ENCODE results near the gene RPUSD1. TPM values are rescaled to one million over a fixed set of nuclear protein-coding genes. Genes with fewer than 3 reads are reported as not detected.
A peak's percentile ranks its signal among the peaks of the same experiment; 100 is the strongest.

The RPUSD1 gene
- total RNA-seq, 1 experiment from 2014 or later, result 45.1 TPM

- H3K4me3 Mint-ChIP-seq, result peak overlapping the region; percentile 99; the same call in 1 of the 2 replicates
- ChIA-PET CTCF (interaction anchor here (1.5 kb wide), 1 partner anchor 73 kb away, joined by 5 read pairs; no protein-coding TSS in a partner anchor), POLR2A (interaction anchor here (0.6 kb wide), 1 partner anchor 207 kb away, joined by 3 read pairs; no protein-coding TSS in a partner anchor)
- DNase-seq (ENCODE audit: low spot score) (no peak), ATAC-seq (no peak)
- TF ChIP-seq, protein P1, sequence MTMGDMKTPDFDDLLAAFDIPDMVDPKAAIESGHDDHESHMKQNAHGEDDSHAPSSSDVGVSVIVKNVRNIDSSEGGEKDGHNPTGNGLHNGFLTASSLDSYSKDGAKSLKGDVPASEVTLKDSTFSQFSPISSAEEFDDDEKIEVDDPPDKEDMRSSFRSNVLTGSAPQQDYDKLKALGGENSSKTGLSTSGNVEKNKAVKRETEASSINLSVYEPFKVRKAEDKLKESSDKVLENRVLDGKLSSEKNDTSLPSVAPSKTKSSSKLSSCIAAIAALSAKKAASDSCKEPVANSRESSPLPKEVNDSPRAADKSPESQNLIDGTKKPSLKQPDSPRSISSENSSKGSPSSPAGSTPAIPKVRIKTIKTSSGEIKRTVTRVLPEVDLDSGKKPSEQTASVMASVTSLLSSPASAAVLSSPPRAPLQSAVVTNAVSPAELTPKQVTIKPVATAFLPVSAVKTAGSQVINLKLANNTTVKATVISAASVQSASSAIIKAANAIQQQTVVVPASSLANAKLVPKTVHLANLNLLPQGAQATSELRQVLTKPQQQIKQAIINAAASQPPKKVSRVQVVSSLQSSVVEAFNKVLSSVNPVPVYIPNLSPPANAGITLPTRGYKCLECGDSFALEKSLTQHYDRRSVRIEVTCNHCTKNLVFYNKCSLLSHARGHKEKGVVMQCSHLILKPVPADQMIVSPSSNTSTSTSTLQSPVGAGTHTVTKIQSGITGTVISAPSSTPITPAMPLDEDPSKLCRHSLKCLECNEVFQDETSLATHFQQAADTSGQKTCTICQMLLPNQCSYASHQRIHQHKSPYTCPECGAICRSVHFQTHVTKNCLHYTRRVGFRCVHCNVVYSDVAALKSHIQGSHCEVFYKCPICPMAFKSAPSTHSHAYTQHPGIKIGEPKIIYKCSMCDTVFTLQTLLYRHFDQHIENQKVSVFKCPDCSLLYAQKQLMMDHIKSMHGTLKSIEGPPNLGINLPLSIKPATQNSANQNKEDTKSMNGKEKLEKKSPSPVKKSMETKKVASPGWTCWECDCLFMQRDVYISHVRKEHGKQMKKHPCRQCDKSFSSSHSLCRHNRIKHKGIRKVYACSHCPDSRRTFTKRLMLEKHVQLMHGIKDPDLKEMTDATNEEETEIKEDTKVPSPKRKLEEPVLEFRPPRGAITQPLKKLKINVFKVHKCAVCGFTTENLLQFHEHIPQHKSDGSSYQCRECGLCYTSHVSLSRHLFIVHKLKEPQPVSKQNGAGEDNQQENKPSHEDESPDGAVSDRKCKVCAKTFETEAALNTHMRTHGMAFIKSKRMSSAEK (CRISPR knock-in tag; IDR thresholded peaks at IDR 0.05; ENCODE audit: borderline replicate concordance), result no peak
- TF ChIP-seq GABPB1 (CRISPR knock-in tag; IDR thresholded peaks at IDR 0.05) (no peak), JAZF1 (CRISPR knock-in tag; IDR thresholded peaks at IDR 0.05) (no peak), HMGXB4 (CRISPR knock-in tag; IDR thresholded peaks at IDR 0.05) (no peak), CREB1 (CRISPR knock-in tag; IDR thresholded peaks at IDR 0.05) (no peak), NR3C1 (CRISPR knock-in tag; conservative IDR thresholded peaks at IDR 0.05; ENCODE audit: low read depth) (no peak), NR2C2 (CRISPR knock-in tag; IDR thresholded peaks at IDR 0.05) (no peak), NFE2L1 (CRISPR knock-in tag; IDR thresholded peaks at IDR 0.05) (no peak), ESRRA (CRISPR knock-in tag; IDR thresholded peaks at IDR 0.05; ENCODE audit: borderline replicate concordance) (no peak), GRHL2 (CRISPR knock-in tag; IDR thresholded peaks at IDR 0.05; ENCODE audit: insufficient replicate concordance, severe bottlenecking) (no peak), NFYB (CRISPR knock-in tag; conservative IDR thresholded peaks at IDR 0.05; ENCODE audit: low read depth) (no peak), CREM (CRISPR knock-in tag; IDR thresholded peaks at IDR 0.05) (no peak), TP53 (CRISPR knock-in tag; IDR thresholded peaks at IDR 0.05) (no peak), ZBTB21 (CRISPR knock-in tag; IDR thresholded peaks at IDR 0.05; ENCODE audit: borderline replicate concordance) (no peak)
- TF ChIP-seq, protein P2, sequence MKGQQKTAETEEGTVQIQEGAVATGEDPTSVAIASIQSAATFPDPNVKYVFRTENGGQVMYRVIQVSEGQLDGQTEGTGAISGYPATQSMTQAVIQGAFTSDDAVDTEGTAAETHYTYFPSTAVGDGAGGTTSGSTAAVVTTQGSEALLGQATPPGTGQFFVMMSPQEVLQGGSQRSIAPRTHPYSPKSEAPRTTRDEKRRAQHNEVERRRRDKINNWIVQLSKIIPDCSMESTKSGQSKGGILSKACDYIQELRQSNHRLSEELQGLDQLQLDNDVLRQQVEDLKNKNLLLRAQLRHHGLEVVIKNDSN (CRISPR knock-in tag; IDR thresholded peaks at IDR 0.05), result no peak
- TF ChIP-seq, protein P3, sequence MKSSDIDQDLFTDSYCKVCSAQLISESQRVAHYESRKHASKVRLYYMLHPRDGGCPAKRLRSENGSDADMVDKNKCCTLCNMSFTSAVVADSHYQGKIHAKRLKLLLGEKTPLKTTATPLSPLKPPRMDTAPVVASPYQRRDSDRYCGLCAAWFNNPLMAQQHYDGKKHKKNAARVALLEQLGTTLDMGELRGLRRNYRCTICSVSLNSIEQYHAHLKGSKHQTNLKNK (CRISPR knock-in tag; IDR thresholded peaks at IDR 0.05), result no peak
- TF ChIP-seq, protein P4, sequence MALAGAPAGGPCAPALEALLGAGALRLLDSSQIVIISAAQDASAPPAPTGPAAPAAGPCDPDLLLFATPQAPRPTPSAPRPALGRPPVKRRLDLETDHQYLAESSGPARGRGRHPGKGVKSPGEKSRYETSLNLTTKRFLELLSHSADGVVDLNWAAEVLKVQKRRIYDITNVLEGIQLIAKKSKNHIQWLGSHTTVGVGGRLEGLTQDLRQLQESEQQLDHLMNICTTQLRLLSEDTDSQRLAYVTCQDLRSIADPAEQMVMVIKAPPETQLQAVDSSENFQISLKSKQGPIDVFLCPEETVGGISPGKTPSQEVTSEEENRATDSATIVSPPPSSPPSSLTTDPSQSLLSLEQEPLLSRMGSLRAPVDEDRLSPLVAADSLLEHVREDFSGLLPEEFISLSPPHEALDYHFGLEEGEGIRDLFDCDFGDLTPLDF (CRISPR knock-in tag; IDR thresholded peaks at IDR 0.05), result no peak
- TF ChIP-seq, protein P5, sequence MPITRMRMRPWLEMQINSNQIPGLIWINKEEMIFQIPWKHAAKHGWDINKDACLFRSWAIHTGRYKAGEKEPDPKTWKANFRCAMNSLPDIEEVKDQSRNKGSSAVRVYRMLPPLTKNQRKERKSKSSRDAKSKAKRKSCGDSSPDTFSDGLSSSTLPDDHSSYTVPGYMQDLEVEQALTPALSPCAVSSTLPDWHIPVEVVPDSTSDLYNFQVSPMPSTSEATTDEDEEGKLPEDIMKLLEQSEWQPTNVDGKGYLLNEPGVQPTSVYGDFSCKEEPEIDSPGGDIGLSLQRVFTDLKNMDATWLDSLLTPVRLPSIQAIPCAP (CRISPR knock-in tag; IDR thresholded peaks at IDR 0.05), result no peak
- H3K9me3 Mint-ChIP-seq, result no peaks in the 10 kb centered on the region
- H3K36me3 Mint-ChIP-seq, result peaks cover 2% of the 10 kb centered on the region; the same call in 1 of the 2 replicates
- H3K27me3 Mint-ChIP-seq (ENCODE audit: low read depth), result peaks cover 46% of the 10 kb centered on the region
- H3K4me1 Mint-ChIP-seq, result peaks cover 9% of the 10 kb centered on the region
- H3K27ac Mint-ChIP-seq, result no peak overlapping the region
Observed at GRCh38 chr16:805474-805873, 17.3 kb upstream of the RPUSD1 start.
